HepG2 (cell line): ENCODE data around the gene LOXL3. TPM values are rescaled to one million over a fixed set of nuclear protein-coding genes. Genes with fewer than 3 reads are reported as not detected.

Experiments
- ATAC-seq: fragments of 200-7000 bp; cut with Tn5 transposase; 3 replicates; pipeline ENCODE4 v1.9.1; 2020; ENCODE audit warnings: mild to moderate bottlenecking, moderate library complexity
- BruUV-seq: library from RNA; stranded (reverse); fragments of 400-500 nt; replicated peaks from 2 replicates; lab custom pipeline; 2021; lab: Mats Ljungman, UMichigan
- CTCF ChIA-PET: fragments of 300-600 bp; formaldehyde crosslinking; extraction: SDS; loops from one replicate; lab custom pipeline; 2021; ENCODE audit warnings: low total read pairs, inconsistent platforms, low intra/inter-chr PET ratio; lab: Yijun Ruan, JAX
- POLR2A ChIA-PET: fragments of 350-600 bp; sonication (Branson Sonifier 250); formaldehyde crosslinking; loops from one replicate; lab custom pipeline; 2020; ENCODE audit warnings: antibody characterized with exemption, inconsistent platforms; lab: Yijun Ruan, JAX
- DNase-seq: peaks from one replicate; pipeline ENCODE4 v3.0.0-alpha.2; 2015; ENCODE audit warnings: low spot score
- FAIRE-seq: peaks from 3 replicates; lab custom pipeline; 2011; peaks lifted over from hg19 to GRCh38; lab: Jason Lieb, UNC
- H2AFZ ChIP-seq: one replicate; pipeline ENCODE4 v1.6.1; 2011; ENCODE audit warnings: low read length, inconsistent platforms
- H3K27ac ChIP-seq: fragments of 300-600 bp; 3 replicates; pipeline ENCODE4 v1.8.0; 2011; ENCODE audit warnings: mixed run types, mild to moderate bottlenecking, mixed read lengths, low read length, inconsistent platforms; ENCODE audit not compliant: insufficient read depth; ENCODE audit errors: extremely low read length
- H3K27me3 ChIP-seq, 2 experiments: fragments of 200-600 bp in 1 of 2; 2 replicates in 1 of 2; 3 replicates in 1 of 2; pipeline versions ENCODE4 v1.6.0 to v1.8.0; 2011; ENCODE audit warnings: low read length in 2 of 2, mild to moderate bottlenecking in 2 of 2, moderate library complexity in 2 of 2, inconsistent platforms in 1 of 2; ENCODE audit not compliant: insufficient read depth in 2 of 2, control insufficient read depth in 1 of 2
- H3K36me3 ChIP-seq, 2 experiments: fragments of 200-600 bp in 1 of 2; replicated peaks in 1 of 2; 2 replicates in 1 of 2; 3 replicates in 1 of 2; pipeline versions ENCODE4 v1.5.1 to v1.8.0; 2011; ENCODE audit warnings: low read length in 2 of 2, inconsistent platforms in 1 of 2; ENCODE audit not compliant: insufficient read depth in 2 of 2, control insufficient read depth in 1 of 2
- H3K4me1 ChIP-seq: 2 replicates; pipeline ENCODE4 v1.5.1; 2012; ENCODE audit warnings: low read length, inconsistent platforms; ENCODE audit not compliant: insufficient read depth
- H3K4me2 ChIP-seq: 2 replicates; pipeline ENCODE4 v1.6.0; 2011; ENCODE audit warnings: low read depth, low read length, inconsistent platforms
- H3K4me3 ChIP-seq, 3 experiments: fragments of 200-600 bp in 1 of 3; sonication (generic), shearing (Covaris generic) in 1 of 3; replicated peaks in 1 of 3; 2 replicates each; pipeline ENCODE4 v1.5.1; 2011 to 2016; ENCODE audit warnings: low read length in 3 of 3, inconsistent platforms in 2 of 3, low read depth in 2 of 3, mild to moderate bottlenecking in 2 of 3, control low read depth in 1 of 3, mixed read lengths in 1 of 3; ENCODE audit not compliant: insufficient read depth in 1 of 3
- H3K79me2 ChIP-seq: one replicate; pipeline ENCODE4 v1.6.1; 2011; ENCODE audit warnings: low read length, inconsistent platforms; ENCODE audit not compliant: insufficient read depth
- H3K9ac ChIP-seq: 2 replicates; pipeline ENCODE4 v1.6.0; 2011; ENCODE audit warnings: mild to moderate bottlenecking, low read depth, low read length, inconsistent platforms; ENCODE audit not compliant: insufficient read depth
- H3K9me3 ChIP-seq: 2 replicates; pipeline ENCODE4 v1.5.1; 2012; ENCODE audit warnings: mild to moderate bottlenecking, low read length
- H4K20me1 ChIP-seq: 2 replicates; pipeline ENCODE4 v1.6.0; 2011; ENCODE audit warnings: inconsistent platforms, mild to moderate bottlenecking, low read length, moderate library complexity; ENCODE audit not compliant: insufficient read depth
- FOXA1 ChIP-seq, 2 experiments: fragments of 450-650 bp in 1 of 2; sonication (generic) in 1 of 2; formaldehyde crosslinking in 1 of 2; IDR thresholded peaks; 2 replicates each; pipeline versions ENCODE4 v1.4.0 to v1.6.1; 2016 to 2020; ENCODE audit warnings: missing genetic modification reagents in 1 of 2
- FOXP1 ChIP-seq, 2 experiments: fragments of 450-650 bp in 1 of 2; IDR thresholded peaks; 2 replicates each; pipeline ENCODE4 v1.6.1; 2017 to 2018; ENCODE audit warnings: antibody characterized with exemption in 1 of 2
- HINFP ChIP-seq: sonication (generic); formaldehyde crosslinking; IDR thresholded peaks from 2 replicates; pipeline ENCODE4 v1.4.0; 2020; ENCODE audit warnings: low read depth, mild to moderate bottlenecking, missing genetic modification reagents
- MAFF ChIP-seq: IDR thresholded peaks from 2 replicates; pipeline ENCODE4 v1.6.1; 2011; ENCODE audit warnings: low read depth, low read length, improper control_type of control experiment
- MAFK ChIP-seq, 2 experiments: IDR thresholded peaks in 1 of 2; conservative IDR thresholded peaks in 1 of 2; 2 replicates each; pipeline ENCODE4 v1.6.1; 2011; ENCODE audit warnings: improper control_type of control experiment in 2 of 2, low read length in 2 of 2
- MLLT10 ChIP-seq: sonication (generic); formaldehyde crosslinking; IDR thresholded peaks from 2 replicates; pipeline ENCODE4 v1.4.0; 2020; ENCODE audit warnings: missing genetic modification reagents
- MTF1 ChIP-seq: sonication (generic); formaldehyde crosslinking; IDR thresholded peaks from 2 replicates; pipeline ENCODE4 v1.5.0; 2020; ENCODE audit warnings: missing genetic modification reagents
- PAX8 ChIP-seq: sonication (generic); formaldehyde crosslinking; IDR thresholded peaks from 2 replicates; pipeline ENCODE4 v1.8.0; 2022; ENCODE audit warnings: mild to moderate bottlenecking, missing genetic modification reagents, borderline replicate concordance
- SKI ChIP-seq: fragments of 450-650 bp; IDR thresholded peaks from one replicate; pipeline ENCODE4 v1.6.1; 2018; ENCODE audit warnings: mild to moderate bottlenecking; ENCODE audit not compliant: partially characterized antibody
- THYN1 ChIP-seq: sonication (generic); formaldehyde crosslinking; IDR thresholded peaks from 2 replicates; pipeline ENCODE4 v1.8.1; 2023; ENCODE audit warnings: low read depth, mild to moderate bottlenecking, moderate library complexity, missing genetic modification reagents, borderline replicate concordance
- ZGPAT ChIP-seq: IDR thresholded peaks from 2 replicates; pipeline ENCODE4 v1.6.1; 2016; ENCODE audit warnings: mild to moderate bottlenecking
- ZNF260 ChIP-seq: sonication (generic); formaldehyde crosslinking; IDR thresholded peaks from 2 replicates; pipeline ENCODE4 v1.4.0; 2020; ENCODE audit warnings: missing genetic modification reagents, low read depth, mild to moderate bottlenecking, borderline replicate concordance
- ZNF276 ChIP-seq: sonication (generic); formaldehyde crosslinking; IDR thresholded peaks from 2 replicates; pipeline ENCODE4 v1.4.0; 2020; ENCODE audit warnings: mild to moderate bottlenecking, low read depth, missing genetic modification reagents
- ZNF44 ChIP-seq: sonication (generic); formaldehyde crosslinking; IDR thresholded peaks from 2 replicates; pipeline ENCODE4 v1.5.1; 2020; ENCODE audit warnings: mild to moderate bottlenecking, missing genetic modification reagents
- ZNF710 ChIP-seq: sonication (generic); formaldehyde crosslinking; IDR thresholded peaks from 2 replicates; pipeline ENCODE4 v1.5.0; 2020; ENCODE audit warnings: mild to moderate bottlenecking, missing genetic modification reagents, borderline replicate concordance
- ZNF788 ChIP-seq: sonication (generic); formaldehyde crosslinking; IDR thresholded peaks from 2 replicates; pipeline ENCODE4 v1.5.0; 2020; ENCODE audit warnings: mild to moderate bottlenecking, missing genetic modification reagents, borderline replicate concordance
- WGBS: methylation state at CpG from one replicate; pipeline ENCODE4 v1.1.6; 2017; ENCODE audit warnings: low lambda C conversion rate; 5-methylcytosine and 5-hydroxymethylcytosine counted together
- in situ Hi-C: cut with HindIII; loops from 2 replicates; pipeline ENCODE4 v1.10.0; 2017; ENCODE audit warnings: low pct_unique_long_range_greater_than_20kb; ENCODE audit not compliant: extremely low pct_ligation_motif_present
- intact Hi-C: fragments of 100-400 bp; cut with micrococcal nuclease; formaldehyde crosslinking; loops from one replicate; pipeline ENCODE4 v1.10.0; 2022; ENCODE audit not compliant: unreplicated experiment
- polyA plus RNA-seq, 8 experiments: library from polyadenylated mRNA; depleted of rRNA in 3 of 8; stranded (reverse) in 7 of 8; unstranded in 1 of 8; fragments of >200 nt; fragmentation: Illumina TruSeq in 4 of 8; extraction: Trizol in 4 of 8; gene quantifications; 2 replicates each; pipeline versions ENCODE4 v1.2.1 to v1.2.3, GENCODE V29; 2011 to 2016; ENCODE audit warnings: low read depth in 4 of 8, missing spikeins in 1 of 8, mixed read lengths in 1 of 8; ENCODE audit not compliant: insufficient read depth in 1 of 8
- total RNA-seq, 5 experiments: library from RNA; depleted of rRNA; stranded (reverse); fragments of >200 nt; fragmentation: Illumina TruSeq; extraction: Trizol; gene quantifications; 2 replicates each; pipeline ENCODE4 v1.2.3, GENCODE V29; 2016; ENCODE audit warnings: low read depth in 1 of 5

Gene LOXL3
- total and polyA plus RNA-seq, 2 of the 13 experiments (the other 11 are each of a cell fraction or from before 2014, with no cell fraction given): 0.55 to 6.5 TPM

GRCh38 chr2:74597410-74597809 is 43.7 kb upstream of the LOXL3 start (continued):
- no peak for TF ChIP-seq FOXA1 (IDR thresholded peaks at IDR 0.05)
- no peak for TF ChIP-seq FOXA1 (CRISPR knock-in tag; IDR thresholded peaks at IDR 0.05)
- TF ChIP-seq ZGPAT (CRISPR knock-in tag): no peak
- no peak for TF ChIP-seq ZNF276 (CRISPR knock-in tag)
- no peak for TF ChIP-seq MLLT10 (CRISPR knock-in tag)
- no peak for TF ChIP-seq ZNF788 (CRISPR knock-in tag)
- TF ChIP-seq, all 625 proteins: peak for 0

GRCh38 chr2:74596584-74596983 is 42.8 kb upstream of the LOXL3 start:
- no peaks in the 10 kb centered on the region for H3K79me2 ChIP-seq
- no peaks in the 10 kb centered on the region for H3K36me3 ChIP-seq
- BruUV-seq: no TSS peak
- H3K27ac ChIP-seq: no peak overlapping the region
- no peaks in the 10 kb centered on the region for H4K20me1 ChIP-seq
- CTCF ChIA-PET: no interaction called here
- POLR2A ChIA-PET: no interaction called here
- no peak overlapping the region for H3K4me2 ChIP-seq
- DNase-seq: no peak
- intact Hi-C loops (no loop called here), in situ Hi-C loops (no loop called here)
- no peak overlapping the region for H3K4me3 ChIP-seq
- no peaks in the 10 kb centered on the region for H3K27me3 ChIP-seq
- H3K4me1 ChIP-seq: peaks cover 15% of the 10 kb centered on the region
- no peaks in the 10 kb centered on the region for H3K9me3 ChIP-seq
- no peak overlapping the region for H3K9ac ChIP-seq
- H2AFZ ChIP-seq: no peak overlapping the region
- 0% methylated on average over 1 of the region's 1 CpG for WGBS
- ATAC-seq: no peak
- FAIRE-seq: no peak
- TF ChIP-seq SKI (no peak), FOXP1 (IDR thresholded peaks at IDR 0.05) (peak; percentile 73; the same call in 1 of the 2 replicates), FOXP1 (CRISPR knock-in tag; IDR thresholded peaks at IDR 0.05) (no peak), MTF1 (no peak), ZNF710 (CRISPR knock-in tag) (no peak), ZNF44 (CRISPR knock-in tag) (no peak), MAFK (conservative IDR thresholded peaks at IDR 0.05 in 1 of 2, IDR thresholded peaks at IDR 0.05 in 1 of 2; ENCODE audit: low read length in 2 of 2) (peak; percentile 56 to 77; a peak in 3 of 4 replicates), THYN1 (CRISPR knock-in tag) (no peak), PAX8 (CRISPR knock-in tag) (no peak), HINFP (CRISPR knock-in tag) (no peak), ZNF260 (CRISPR knock-in tag) (no peak), MAFF (peak; percentile 56; the same call in 1 of the 2 replicates)
